GM03348 (cell line): ENCODE data around the gene CFAP65.

ENCODE experiments used
- DNase-seq: peaks from one replicate; pipeline ENCODE4 v3.0.0; 2012; ENCODE audit warnings: low spot score

CFAP65 gene

GRCh38 chr2:219016721-219017120, 24.6 kb downstream of the CFAP65 start:
- no peak for DNase-seq

GRCh38 chr2:219010873-219011272, 30.4 kb downstream of the CFAP65 start:
- no peak for DNase-seq

- DNase-seq = no peak
Observed at GRCh38 chr2:219010162-219010756, 31.1 kb downstream of the CFAP65 start.

GRCh38 chr2:219009294-219009693, 32.0 kb downstream of the CFAP65 start:
- no peak for DNase-seq

GRCh38 chr2:219003979-219004378, 37.3 kb downstream of the CFAP65 start:
- no peak for DNase-seq

- peak; percentile 50 for DNase-seq
Observed at GRCh38 chr2:219003267-219003634, 38.1 kb downstream of the CFAP65 start.

- peak; percentile 37 for DNase-seq
Observed at GRCh38 chr2:219002395-219003266, 38.7 kb downstream of the CFAP65 start.

GRCh38 chr2:219001577-219002394, 39.5 kb downstream of the CFAP65 start:
- DNase-seq = no peak

GRCh38 chr2:219001100-219001576, 40.2 kb downstream of the CFAP65 start:
- DNase-seq = no peak

GRCh38 chr2:219000569-219000960, 40.8 kb downstream of the CFAP65 start:
- no peak for DNase-seq

GRCh38 chr2:218999881-219000568, 41.3 kb downstream of the CFAP65 start:
- no peak for DNase-seq

- DNase-seq = no peak
Observed at GRCh38 chr2:218999021-218999880, 42.1 kb downstream of the CFAP65 start.

GRCh38 chr2:218998414-218999002, 42.8 kb downstream of the CFAP65 start:
- no peak for DNase-seq

- no peak for DNase-seq
Observed at GRCh38 chr2:218997731-218998130, 43.6 kb downstream of the CFAP65 start.

GRCh38 chr2:218996937-218997336, 44.4 kb downstream of the CFAP65 start:
- no peak for DNase-seq

- DNase-seq = peak; percentile 97
Observed at GRCh38 chr2:218995972-218996711, 45.2 kb downstream of the CFAP65 start.

GRCh38 chr2:218995561-218995960, 45.8 kb downstream of the CFAP65 start:
- DNase-seq = no peak

- no peak for DNase-seq
Observed at GRCh38 chr2:218993345-218994315, 47.7 kb downstream of the CFAP65 start, which contains the start of gene CRYBA2. TSS of gene CRYBA2 (minus strand) at chr2:218993422. CDS start at chr2:218993176, 246 bp downstream.
